Activated CD4-positive, CD25-positive, alpha-beta regulatory T cell (primary cell): Measurements from ENCODE around the gene TRPM3.
"Not testable (repeated sequence)": the region's sequence is repeated elsewhere in the genome, so short reads cannot be mapped to it uniquely, and the experiment has no call there.

Source experiments
- DNase-seq, 4 experiments: peaks; one replicate each; lab custom pipeline; 2025; lab: John Stamatoyannopoulos, UW

Gene TRPM3

GRCh38 chr9:70995511-70995910, 125.9 kb downstream of the TRPM3 start:
- no peak for DNase-seq

- no peak for DNase-seq
Measured at GRCh38 chr9:70994582-70994981, 126.8 kb downstream of the TRPM3 start.

- no peak for DNase-seq
Measured at GRCh38 chr9:70988551-70988950, 132.9 kb downstream of the TRPM3 start.

GRCh38 chr9:70987986-70988385, 133.4 kb downstream of the TRPM3 start:
- no peak for DNase-seq

GRCh38 chr9:70986984-70987383, 134.4 kb downstream of the TRPM3 start:
- DNase-seq: no peak

GRCh38 chr9:70983723-70984295, 137.6 kb downstream of the TRPM3 start:
- no peak for DNase-seq

GRCh38 chr9:70981312-70981711, 140.1 kb downstream of the TRPM3 start:
- DNase-seq: no peak

GRCh38 chr9:70979966-70980365, 141.5 kb downstream of the TRPM3 start:
- no peak for DNase-seq

GRCh38 chr9:70978085-70978484, 143.3 kb downstream of the TRPM3 start:
- no peak for DNase-seq

- DNase-seq: no peak
Measured at GRCh38 chr9:70975821-70976220, 145.6 kb downstream of the TRPM3 start.

GRCh38 chr9:70971723-70972122, 149.7 kb downstream of the TRPM3 start:
- no peak for DNase-seq

- DNase-seq: not testable (repeated sequence)
Measured at GRCh38 chr9:70966380-70966779, 155.0 kb downstream of the TRPM3 start.

- DNase-seq: no peak
Measured at GRCh38 chr9:70964861-70965260, 156.6 kb downstream of the TRPM3 start.

GRCh38 chr9:70963554-70963953, 157.9 kb downstream of the TRPM3 start:
- DNase-seq: no peak

GRCh38 chr9:70962761-70963440, 158.5 kb downstream of the TRPM3 start:
- DNase-seq: no peak

GRCh38 chr9:70959366-70959765, 162.1 kb downstream of the TRPM3 start:
- DNase-seq: no peak

GRCh38 chr9:70954596-70955143, 166.8 kb downstream of the TRPM3 start:
- DNase-seq: no peak

- no peak for DNase-seq
Measured at GRCh38 chr9:70954126-70954525, 167.3 kb downstream of the TRPM3 start.

- DNase-seq: no peak
Measured at GRCh38 chr9:70951749-70952727, 169.4 kb downstream of the TRPM3 start.

GRCh38 chr9:70950270-70950669, 171.2 kb downstream of the TRPM3 start:
- DNase-seq: no peak

- DNase-seq: no peak
Measured at GRCh38 chr9:70949239-70949638, 172.2 kb downstream of the TRPM3 start.

GRCh38 chr9:70948744-70949143, 172.7 kb downstream of the TRPM3 start:
- no peak for DNase-seq

- DNase-seq: no peak
Measured at GRCh38 chr9:70947511-70947910, 173.9 kb downstream of the TRPM3 start.
